Activated naive CD4-positive, alpha-beta T cell (primary cell): ENCODE measurements around the gene HECW1.

Experiments used
- DNase-seq, 4 experiments: peaks; one replicate each; lab custom pipeline; 2025; lab: John Stamatoyannopoulos, UW

Gene HECW1

GRCh38 chr7:43612599-43613589, 500.4 kb downstream of the HECW1 start:
- no peak for DNase-seq
